H1 (cell line): ENCODE data around the gene PI4KA. TPM values are rescaled to one million over a fixed set of nuclear protein-coding genes. Genes with fewer than 3 reads are reported as not detected.

Experiments
- CTCF ChIA-PET: fragments of 300-600 bp; sonication (Branson Sonifier 250); formaldehyde crosslinking; loops from one replicate; lab custom pipeline; 2021; ENCODE audit not compliant: partially characterized antibody; lab: Charles Lee
- POLR2A ChIA-PET: fragments of 300-600 bp; sonication (Branson Sonifier 250); formaldehyde crosslinking; loops from one replicate; lab custom pipeline; 2021; ENCODE audit warnings: inconsistent platforms; ENCODE audit not compliant: partially characterized antibody; lab: Charles Lee
- DNase-seq, 2 experiments: peaks; one replicate each; pipeline versions ENCODE4 v3.0.0 to v3.0.0-alpha.2; 2010 to 2022; ENCODE audit warnings: low spot score in 2 of 2, low read depth in 1 of 2, mixed read lengths in 1 of 2
- FAIRE-seq: peaks from 2 replicates; lab custom pipeline; 2011; peaks lifted over from hg19 to GRCh38; lab: Jason Lieb, UNC
- H2AFZ ChIP-seq: 2 replicates; pipeline ENCODE4 v1.8.1; 2012; ENCODE audit warnings: low read length, inconsistent platforms
- H2AK5ac ChIP-seq: 2 replicates; pipeline ENCODE4 v1.6.1; 2013; ENCODE audit warnings: low read depth, low read length
- H2BK120ac ChIP-seq: replicated peaks from 2 replicates; pipeline ENCODE3; 2013; ENCODE audit warnings: low read depth, low read length, inconsistent platforms
- H2BK12ac ChIP-seq: 2 replicates; pipeline ENCODE4 v1.6.1; 2013; ENCODE audit warnings: low read depth, low read length
- H2BK15ac ChIP-seq: 2 replicates; pipeline ENCODE4 v1.6.1; 2013; ENCODE audit warnings: low read length
- H2BK20ac ChIP-seq: 2 replicates; pipeline ENCODE4 v1.6.1; 2013; ENCODE audit warnings: low read length
- H2BK5ac ChIP-seq: 2 replicates; pipeline ENCODE4 v1.6.1; 2013; ENCODE audit warnings: low read depth, low read length
- H3K14ac ChIP-seq: 2 replicates; pipeline ENCODE4 v1.6.1; 2013; ENCODE audit warnings: inconsistent platforms; ENCODE audit not compliant: insufficient read length
- H3K18ac ChIP-seq: 2 replicates; pipeline ENCODE4 v1.6.1; 2013; ENCODE audit warnings: low read length; ENCODE audit errors: extremely low read depth
- H3K23ac ChIP-seq: 2 replicates; pipeline ENCODE4 v1.6.1; 2013; ENCODE audit warnings: inconsistent platforms; ENCODE audit not compliant: insufficient read length
- H3K23me2 ChIP-seq: 2 replicates; pipeline ENCODE4 v1.6.1; 2013; ENCODE audit warnings: low read depth, low read length
- H3K27ac ChIP-seq: 2 replicates; pipeline ENCODE4 v1.6.1; 2011; ENCODE audit warnings: low read depth, low read length, inconsistent platforms
- H3K27me3 ChIP-seq, 4 experiments: replicated peaks in 1 of 4; 1 replicate in 1 of 4; 2 replicates in 3 of 4; pipeline versions ENCODE4 v1.6.1 to v1.8.1; 2011 to 2013; ENCODE audit warnings: low read length in 3 of 4, mild to moderate bottlenecking in 3 of 4, inconsistent platforms in 2 of 4, mixed read lengths in 2 of 4, moderate library complexity in 1 of 4; ENCODE audit not compliant: control insufficient read depth in 3 of 4, insufficient read depth in 3 of 4; ENCODE audit errors: extremely low read depth in 1 of 4
- H3K36me3 ChIP-seq, 4 experiments: 2 replicates each; pipeline versions ENCODE4 v1.6.1 to v1.8.1; 2011 to 2013; ENCODE audit warnings: mild to moderate bottlenecking in 4 of 4, low read length in 3 of 4, moderate library complexity in 2 of 4, control low read depth in 1 of 4, inconsistent platforms in 1 of 4; ENCODE audit not compliant: insufficient read depth in 4 of 4, control insufficient read depth in 2 of 4
- H3K4ac ChIP-seq: replicated peaks from 2 replicates; pipeline ENCODE3; 2013; ENCODE audit warnings: low read length, low read depth, mixed read lengths, inconsistent platforms; ENCODE audit not compliant: insufficient read length
- H3K4me1 ChIP-seq, 4 experiments: replicated peaks in 1 of 4; 1 replicate in 1 of 4; 2 replicates in 3 of 4; pipeline versions ENCODE4 v1.6.1 to v1.8.1; 2011 to 2013; ENCODE audit warnings: low read length in 3 of 4, inconsistent platforms in 2 of 4, mixed read lengths in 1 of 4; ENCODE audit not compliant: insufficient read depth in 4 of 4, control insufficient read depth in 3 of 4
- H3K4me2 ChIP-seq, 2 experiments: 2 replicates each; pipeline versions ENCODE4 v1.6.1 to v1.8.1; 2011 to 2013; ENCODE audit warnings: low read depth in 2 of 2, low read length in 2 of 2, control low read depth in 1 of 2, inconsistent platforms in 1 of 2, mild to moderate bottlenecking in 1 of 2; ENCODE audit not compliant: insufficient read depth in 1 of 2
- H3K4me3 ChIP-seq, 4 experiments: fragments of 200-600, 300-600 bp in 1 of 4; sonication (generic), shearing (Covaris generic), sonication (Bioruptor Twin) in 1 of 4; 2 replicates each; pipeline versions ENCODE4 v1.5.1 to v1.8.1; 2011 to 2016; ENCODE audit warnings: low read length in 4 of 4, low read depth in 3 of 4, control low read depth in 2 of 4, inconsistent platforms in 2 of 4, mild to moderate bottlenecking in 2 of 4, mixed read lengths in 1 of 4, moderate library complexity in 1 of 4; ENCODE audit not compliant: insufficient read depth in 2 of 4; ENCODE audit errors: extremely low read depth in 1 of 4
- H3K56ac ChIP-seq: replicated peaks from 2 replicates; pipeline ENCODE3; 2013; ENCODE audit warnings: low read depth, mild to moderate bottlenecking, mixed read lengths, low read length, inconsistent platforms; ENCODE audit not compliant: insufficient read length
- H3K79me1 ChIP-seq: 2 replicates; pipeline ENCODE4 v1.6.1; 2013; ENCODE audit warnings: low read depth, low read length, control low read depth
- H3K79me2 ChIP-seq, 2 experiments: 2 replicates each; pipeline versions ENCODE4 v1.6.1 to v1.8.1; 2012 to 2013; ENCODE audit warnings: low read length in 2 of 2, mild to moderate bottlenecking in 2 of 2, inconsistent platforms in 1 of 2; ENCODE audit not compliant: insufficient read depth in 2 of 2, control insufficient read depth in 1 of 2
- H3K9ac ChIP-seq, 4 experiments: replicated peaks in 1 of 4; 1 replicate in 1 of 4; 2 replicates in 3 of 4; pipeline versions ENCODE4 v1.6.1 to v1.8.1; 2011 to 2013; ENCODE audit warnings: low read depth in 3 of 4, low read length in 3 of 4, control low read depth in 2 of 4, mild to moderate bottlenecking in 2 of 4, moderate library complexity in 2 of 4, inconsistent platforms in 1 of 4; ENCODE audit errors: extremely low read depth in 1 of 4
- H3K9me3 ChIP-seq, 2 experiments: 2 replicates each; pipeline versions ENCODE4 v1.6.1 to v1.8.1; 2012 to 2013; ENCODE audit warnings: mild to moderate bottlenecking in 2 of 2, moderate library complexity in 2 of 2, control low read depth in 1 of 2, inconsistent platforms in 1 of 2, low read depth in 1 of 2, low read length in 1 of 2, mixed read lengths in 1 of 2; ENCODE audit not compliant: insufficient read depth in 2 of 2
- H4K20me1 ChIP-seq, 2 experiments: replicated peaks in 1 of 2; 2 replicates each; pipeline versions ENCODE3 to v1.8.1; 2011 to 2013; ENCODE audit warnings: inconsistent platforms in 2 of 2, low read length in 2 of 2, mild to moderate bottlenecking in 1 of 2; ENCODE audit not compliant: insufficient read depth in 2 of 2, control insufficient read depth in 1 of 2
- H4K5ac ChIP-seq: 2 replicates; pipeline ENCODE4 v1.6.1; 2013; ENCODE audit warnings: low read length, low read depth, mixed read lengths, inconsistent platforms; ENCODE audit not compliant: insufficient read length
- H4K8ac ChIP-seq: 2 replicates; pipeline ENCODE4 v1.8.0; 2013; ENCODE audit warnings: mild to moderate bottlenecking, moderate library complexity, low read length, inconsistent platforms; ENCODE audit not compliant: insufficient read depth; ENCODE audit errors: extremely low read depth
- H4K91ac ChIP-seq: replicated peaks from 2 replicates; pipeline ENCODE3; 2013; ENCODE audit warnings: low read length, mixed read lengths, inconsistent platforms; ENCODE audit not compliant: insufficient read length
- ATF3 ChIP-seq: IDR thresholded peaks from 2 replicates; pipeline ENCODE4 v1.6.1; 2011; ENCODE audit warnings: low read depth, mild to moderate bottlenecking, low read length; ENCODE audit not compliant: insufficient read depth
- CHD2 ChIP-seq: IDR thresholded peaks from 2 replicates; pipeline ENCODE4 v1.6.1; 2012; ENCODE audit warnings: low read length, improper control_type of control experiment
- EGR1 ChIP-seq: IDR thresholded peaks from 2 replicates; pipeline ENCODE4 v1.6.1; 2011; ENCODE audit warnings: low read depth, low read length, borderline replicate concordance
- EP300 ChIP-seq, 2 experiments: IDR thresholded peaks; 1 replicate in 1 of 2; 2 replicates in 1 of 2; pipeline ENCODE4 v1.6.1; 2011 to 2012; ENCODE audit warnings: low read depth in 2 of 2, low read length in 2 of 2, mild to moderate bottlenecking in 2 of 2, borderline replicate concordance in 1 of 2, inconsistent platforms in 1 of 2, moderate library complexity in 1 of 2
- JUN ChIP-seq: IDR thresholded peaks from 2 replicates; pipeline ENCODE4 v1.6.1; 2011; ENCODE audit warnings: low read depth, mild to moderate bottlenecking, improper control_type of control experiment, low read length
- JUND ChIP-seq: IDR thresholded peaks from 2 replicates; pipeline ENCODE4 v1.6.1; 2011; ENCODE audit warnings: mild to moderate bottlenecking, improper control_type of control experiment, low read length
- NRF1 ChIP-seq: IDR thresholded peaks from 2 replicates; pipeline ENCODE4 v1.6.1; 2011; ENCODE audit warnings: mild to moderate bottlenecking, low read depth, low read length, improper control_type of control experiment
- POU5F1 ChIP-seq: IDR thresholded peaks from 2 replicates; pipeline ENCODE4 v1.6.1; 2011; ENCODE audit warnings: low read depth, mild to moderate bottlenecking, low read length, moderate library complexity
- RAD21 ChIP-seq, 2 experiments: IDR thresholded peaks in 1 of 2; conservative IDR thresholded peaks in 1 of 2; 2 replicates each; pipeline ENCODE4 v1.6.1; 2011; ENCODE audit warnings: low read depth in 2 of 2, low read length in 2 of 2, improper control_type of control experiment in 1 of 2, inconsistent platforms in 1 of 2, mild to moderate bottlenecking in 1 of 2, moderate library complexity in 1 of 2
- RFX5 ChIP-seq: IDR thresholded peaks from 2 replicates; pipeline ENCODE4 v1.6.1; 2011; ENCODE audit warnings: low read depth, low read length, improper control_type of control experiment, borderline replicate concordance
- RNF2 ChIP-seq: fragments of 200-900, 300-1000 bp; sonication (generic); IDR thresholded peaks from 2 replicates; pipeline ENCODE4 v1.7.1; 2016; ENCODE audit warnings: borderline replicate concordance, low read depth, mild to moderate bottlenecking, antibody characterized with exemption, low read length; ENCODE audit not compliant: poor library complexity, severe bottlenecking; ENCODE audit errors: missing control alignments
- SP2 ChIP-seq: IDR thresholded peaks from 2 replicates; pipeline ENCODE4 v1.6.1; 2012; ENCODE audit warnings: mild to moderate bottlenecking, low read length, inconsistent platforms
- WGBS, 2 experiments: shearing (Covaris generic) in 1 of 2; methylation state at CpG; one replicate each; pipeline versions ENCODE4 v1.1.6 to v1.1.7; 2013 to 2015; ENCODE audit warnings: low lambda C conversion rate in 2 of 2, mixed read lengths in 2 of 2, inconsistent platforms in 1 of 2, low coverage in 1 of 2, missing lambda C conversion rate in 1 of 2; ENCODE audit not compliant: insufficient replicate concordance in 2 of 2, insufficient coverage in 1 of 2, insufficient read length in 1 of 2; ENCODE audit errors: extremely low coverage in 1 of 2, missing lambda C conversion rate in 1 of 2; 5-methylcytosine and 5-hydroxymethylcytosine counted together
- polyA plus RNA-seq, 7 experiments: library from polyadenylated mRNA; depleted of rRNA in 3 of 7; stranded (reverse) in 5 of 7; unstranded in 2 of 7; fragments of >200 nt in 5 of 7; fragments of 200-250 nt in 2 of 7; gene quantifications; 1 replicate in 5 of 7; 2 replicates in 1 of 7; 4 replicates in 1 of 7; pipeline versions ENCODE4 v1.2.1 to v1.2.3, GENCODE V29; 2011 to 2013; ENCODE audit warnings: missing spikeins in 2 of 7, mixed read lengths in 2 of 7
- total RNA-seq: library from RNA; stranded (reverse); fragmentation: NEBNext Ultra II Directional; extraction: Animal tissue kit (Norgen Biotek cat#: 25700); gene quantifications from 2 replicates; pipeline ENCODE4 v1.2.1, GENCODE V29; 2021

The PI4KA gene
- total and polyA plus RNA-seq, 2 of the 8 experiments (the other 6 are each of a cell fraction or from before 2014, with no cell fraction given): 22.5 to 37.7 TPM

- FAIRE-seq (no peak), DNase-seq (no peak)
- Histone ChIP-seq H3K27me3 (no peaks in the 10 kb centered on the region), H3K56ac (no peak overlapping the region), H3K4me1 (peaks cover 3 to 6% (median 5%) of the 10 kb centered on the region in 4 experiments; a peak in 5 of 7 replicates), H3K4me2 (peak overlapping the region; percentile 54 to 73), H4K20me1 (no peaks in the 10 kb centered on the region), H3K18ac (no peak overlapping the region), H3K23ac (no peak overlapping the region), H3K4ac (no peak overlapping the region), H3K79me1 (peaks cover 4% of the 10 kb centered on the region), H2BK20ac (no peak overlapping the region), H2BK12ac (no peak overlapping the region), H3K14ac (no peak overlapping the region), H2AFZ (no peak overlapping the region), H2BK120ac (no peak overlapping the region), H2BK5ac (no peak overlapping the region), H2AK5ac (no peak overlapping the region), H4K5ac (no peak overlapping the region), H3K9ac (peak overlapping the region in 1 of 4 experiments; percentile 64; a peak in 2 of 7 replicates), H3K27ac (no peak overlapping the region), H3K36me3 (no peaks in the 10 kb centered on the region), H3K79me2 (peaks cover 0 to 23% of the 10 kb centered on the region in 2 experiments; a peak in 3 of 4 replicates), H3K9me3 (no peaks in the 10 kb centered on the region), H4K8ac (no peak overlapping the region), H3K4me3 (peak overlapping the region; percentile 75 to 85 (median 78)), H2BK15ac (no peak overlapping the region), H4K91ac (no peak overlapping the region), H3K23me2 (peaks cover 10% of the 10 kb centered on the region)
- POLR2A ChIA-PET: interaction anchor here (1.6 kb wide), 2 partner anchors 16 to 58 kb away, joined by 3 to 4 read pairs; partner anchors contain the start of gene CRKL
- CTCF ChIA-PET: interaction anchor here (0.7 to 2.0 kb wide), 3 partner anchors 26 to 55 kb away, joined by 3 to 6 read pairs (median 3); no protein-coding TSS in a partner anchor
- 73% methylated on average over 8 of the region's 8 CpGs; no CpG with 5 or more reads in 1 of the 2 experiments for WGBS, 2 experiments
- no peak for TF ChIP-seq POU5F1
- TF ChIP-seq SP2: no peak
- no peak for TF ChIP-seq NRF1
- TF ChIP-seq CHD2: no peak
- no peak for TF ChIP-seq ATF3
- TF ChIP-seq EP300 (IDR thresholded peaks at IDR 0.05; ENCODE audit: borderline replicate concordance in 1 of 2, low read depth in 2 of 2, low read length in 2 of 2): no peak
- TF ChIP-seq EGR1: no peak
- TF ChIP-seq RFX5: no peak
- TF ChIP-seq JUND: no peak
- no peak for TF ChIP-seq RAD21 (IDR thresholded peaks at IDR 0.05 in 1 of 2, conservative IDR thresholded peaks at IDR 0.05 in 1 of 2; ENCODE audit: low read depth in 2 of 2, low read length in 2 of 2)
- no peak for TF ChIP-seq RNF2
- TF ChIP-seq JUN: no peak
These were observed 1.0 kb upstream of the PI4KA start for GRCh38 chr22:20859615-20860014.
